GM10266 (cell line): ENCODE results near the gene WDR1.
A peak's percentile ranks its signal among the peaks of the same experiment; 100 is the strongest.

ENCODE experiments used
- DNase-seq: peaks from one replicate; pipeline ENCODE4 v3.0.0; 2012; ENCODE audit errors: extremely low spot score
- TF ChIP-seq, protein P1 (sequence below): IDR thresholded peaks from 2 replicates; pipeline ENCODE4 v1.5.1; 2012; ENCODE audit warnings: mild to moderate bottlenecking, low read depth; ENCODE audit not compliant: control insufficient read depth, insufficient read depth; ENCODE audit errors: missing control alignments

The WDR1 gene, protein sequence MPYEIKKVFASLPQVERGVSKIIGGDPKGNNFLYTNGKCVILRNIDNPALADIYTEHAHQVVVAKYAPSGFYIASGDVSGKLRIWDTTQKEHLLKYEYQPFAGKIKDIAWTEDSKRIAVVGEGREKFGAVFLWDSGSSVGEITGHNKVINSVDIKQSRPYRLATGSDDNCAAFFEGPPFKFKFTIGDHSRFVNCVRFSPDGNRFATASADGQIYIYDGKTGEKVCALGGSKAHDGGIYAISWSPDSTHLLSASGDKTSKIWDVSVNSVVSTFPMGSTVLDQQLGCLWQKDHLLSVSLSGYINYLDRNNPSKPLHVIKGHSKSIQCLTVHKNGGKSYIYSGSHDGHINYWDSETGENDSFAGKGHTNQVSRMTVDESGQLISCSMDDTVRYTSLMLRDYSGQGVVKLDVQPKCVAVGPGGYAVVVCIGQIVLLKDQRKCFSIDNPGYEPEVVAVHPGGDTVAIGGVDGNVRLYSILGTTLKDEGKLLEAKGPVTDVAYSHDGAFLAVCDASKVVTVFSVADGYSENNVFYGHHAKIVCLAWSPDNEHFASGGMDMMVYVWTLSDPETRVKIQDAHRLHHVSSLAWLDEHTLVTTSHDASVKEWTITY

DNA sequence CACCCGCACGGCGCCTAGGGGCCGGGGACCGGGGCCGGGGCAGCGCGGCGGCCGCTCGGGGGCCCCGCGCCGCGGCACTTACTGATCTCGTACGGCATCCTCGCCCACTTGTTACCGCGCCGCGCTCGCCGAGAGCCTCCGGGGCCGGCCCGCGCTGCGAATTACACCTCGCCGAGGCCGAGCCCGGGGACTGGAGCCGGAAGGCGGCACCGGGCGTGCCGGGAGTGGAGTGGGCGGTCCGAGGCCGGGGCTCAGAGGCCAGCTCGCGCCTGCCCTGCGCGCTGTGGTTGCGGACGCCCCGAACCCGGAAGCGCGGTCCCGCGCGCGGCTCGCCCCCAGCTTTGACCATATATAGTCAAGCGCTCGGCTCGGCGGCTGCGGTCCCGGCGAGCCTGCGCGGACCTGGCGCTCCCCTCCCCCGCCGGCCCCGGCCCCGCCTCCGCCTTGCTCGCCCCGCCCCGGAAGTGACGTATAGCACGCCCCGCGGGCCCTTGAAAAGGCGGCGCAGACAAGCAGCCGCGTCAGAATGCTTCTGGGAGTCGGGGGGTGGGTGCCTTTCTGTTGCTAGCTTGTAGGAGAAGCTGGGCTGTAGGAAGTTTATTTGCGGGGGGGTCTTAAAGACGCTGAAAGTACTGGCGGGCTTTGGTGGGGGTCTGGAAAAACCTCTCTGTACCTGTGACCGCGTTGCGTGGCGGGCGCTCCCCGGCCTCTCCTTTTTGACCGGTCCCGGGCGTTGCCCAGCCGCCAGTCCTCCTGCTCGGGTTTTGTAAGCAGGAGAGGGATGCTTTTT, at the start of gene WDR1:
Gene WDR1, minus strand, starts transcription at position 231 of the 790 bp plus-strand sequence. Its CDS starts 133 bp downstream, at position 98.
- TF ChIP-seq, protein P1, sequence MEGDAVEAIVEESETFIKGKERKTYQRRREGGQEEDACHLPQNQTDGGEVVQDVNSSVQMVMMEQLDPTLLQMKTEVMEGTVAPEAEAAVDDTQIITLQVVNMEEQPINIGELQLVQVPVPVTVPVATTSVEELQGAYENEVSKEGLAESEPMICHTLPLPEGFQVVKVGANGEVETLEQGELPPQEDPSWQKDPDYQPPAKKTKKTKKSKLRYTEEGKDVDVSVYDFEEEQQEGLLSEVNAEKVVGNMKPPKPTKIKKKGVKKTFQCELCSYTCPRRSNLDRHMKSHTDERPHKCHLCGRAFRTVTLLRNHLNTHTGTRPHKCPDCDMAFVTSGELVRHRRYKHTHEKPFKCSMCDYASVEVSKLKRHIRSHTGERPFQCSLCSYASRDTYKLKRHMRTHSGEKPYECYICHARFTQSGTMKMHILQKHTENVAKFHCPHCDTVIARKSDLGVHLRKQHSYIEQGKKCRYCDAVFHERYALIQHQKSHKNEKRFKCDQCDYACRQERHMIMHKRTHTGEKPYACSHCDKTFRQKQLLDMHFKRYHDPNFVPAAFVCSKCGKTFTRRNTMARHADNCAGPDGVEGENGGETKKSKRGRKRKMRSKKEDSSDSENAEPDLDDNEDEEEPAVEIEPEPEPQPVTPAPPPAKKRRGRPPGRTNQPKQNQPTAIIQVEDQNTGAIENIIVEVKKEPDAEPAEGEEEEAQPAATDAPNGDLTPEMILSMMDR, result no peak
- DNase-seq, result peak; percentile 97

DNA sequence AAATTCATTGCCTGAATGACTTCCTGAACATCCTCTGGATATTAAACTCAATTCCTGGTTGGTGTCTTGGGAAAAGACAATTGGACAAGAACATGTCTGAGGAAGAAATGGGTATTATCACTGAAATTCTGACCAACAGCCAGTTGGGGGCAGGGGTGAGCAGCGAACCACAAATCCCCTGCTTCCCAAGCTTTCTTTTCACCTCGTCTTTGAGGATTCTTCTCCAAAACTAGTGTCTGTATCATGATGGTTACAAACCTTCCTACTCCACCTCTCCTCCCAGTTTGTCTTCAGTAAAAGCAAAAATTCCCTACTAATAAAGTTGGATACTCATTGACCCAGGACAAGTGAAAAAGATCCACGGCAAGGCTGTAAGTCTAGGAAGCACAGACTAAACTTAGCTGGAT, 48.3 kb upstream of the WDR1 start:
- TF ChIP-seq, protein P1, result peak; percentile 56
- peak; percentile 43 for DNase-seq

DNA sequence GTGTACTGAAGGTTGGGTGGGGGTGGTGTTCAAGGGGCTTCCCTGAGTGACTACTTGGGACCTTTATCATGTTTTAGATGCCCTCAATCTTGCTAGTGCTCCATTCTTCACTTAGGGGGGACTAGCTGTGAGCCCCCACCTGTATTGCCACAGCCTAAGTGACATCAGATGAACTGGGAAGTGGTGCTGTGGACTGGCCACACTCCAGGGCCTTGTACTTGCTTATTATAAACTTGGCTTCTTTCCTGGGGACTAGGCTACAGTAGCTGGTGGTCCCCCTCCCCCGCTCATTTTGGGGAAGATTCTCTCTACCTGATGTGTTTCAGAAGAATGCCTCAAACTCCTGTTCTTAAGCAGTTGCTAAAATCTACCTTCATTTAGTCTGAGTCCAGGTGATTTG, 46.7 kb upstream of the WDR1 start:
- DNase-seq, result no peak
- TF ChIP-seq, protein P1, result no peak

DNA sequence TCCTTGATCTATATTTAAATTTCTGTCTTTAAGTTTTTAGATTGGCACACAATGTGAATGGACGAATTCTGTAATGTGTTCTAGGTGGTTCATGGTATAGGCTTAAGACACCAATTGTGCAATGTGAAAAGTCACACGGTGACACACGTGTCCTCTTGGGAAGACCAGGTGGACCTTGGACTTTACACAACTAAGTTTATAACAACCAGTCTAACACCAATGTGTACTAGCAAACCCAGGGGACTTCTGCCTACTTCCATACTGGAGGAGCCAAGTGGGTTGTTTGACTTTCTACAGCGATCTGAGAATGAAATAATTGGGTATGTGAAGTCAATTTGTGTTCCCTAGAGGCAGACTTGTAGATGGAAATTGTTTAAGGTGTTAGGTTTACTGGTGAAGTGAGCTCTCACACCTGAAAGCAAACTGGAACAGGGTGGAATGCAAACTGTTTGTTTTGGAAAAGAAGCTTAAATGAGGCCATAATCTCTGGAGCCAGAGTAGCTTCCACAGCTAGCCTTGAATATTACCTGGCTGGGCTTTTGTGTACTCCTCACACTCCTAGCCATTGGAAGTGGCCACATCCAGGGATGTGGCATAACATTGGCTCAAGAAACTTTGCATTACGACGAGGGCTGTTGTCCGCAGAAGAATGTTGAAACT, 45.9 kb upstream of the WDR1 start:
- TF ChIP-seq, protein P1, result no peak
- DNase-seq, result no peak

DNA sequence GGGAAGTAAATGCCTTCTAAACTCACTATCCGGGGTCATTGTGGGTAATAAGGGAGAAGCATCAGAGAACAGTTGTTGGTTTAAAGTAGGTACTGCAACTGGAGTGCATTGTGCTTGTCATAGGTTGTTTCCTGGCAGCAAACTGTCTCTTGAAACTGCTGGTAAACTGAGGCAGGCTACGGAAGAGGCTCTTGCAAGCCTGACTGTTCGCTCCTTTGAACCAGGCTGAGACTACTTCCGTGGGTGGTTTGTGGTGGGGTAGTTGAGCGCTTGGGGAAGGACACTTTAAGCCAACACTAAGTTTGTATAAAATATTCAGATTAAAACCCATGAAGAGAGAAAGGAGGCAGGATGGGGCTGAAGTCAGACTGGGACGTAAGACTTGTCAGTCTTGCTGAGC, 45.2 kb upstream of the WDR1 start:
- DNase-seq, result no peak
- TF ChIP-seq, protein P1, result no peak

DNA sequence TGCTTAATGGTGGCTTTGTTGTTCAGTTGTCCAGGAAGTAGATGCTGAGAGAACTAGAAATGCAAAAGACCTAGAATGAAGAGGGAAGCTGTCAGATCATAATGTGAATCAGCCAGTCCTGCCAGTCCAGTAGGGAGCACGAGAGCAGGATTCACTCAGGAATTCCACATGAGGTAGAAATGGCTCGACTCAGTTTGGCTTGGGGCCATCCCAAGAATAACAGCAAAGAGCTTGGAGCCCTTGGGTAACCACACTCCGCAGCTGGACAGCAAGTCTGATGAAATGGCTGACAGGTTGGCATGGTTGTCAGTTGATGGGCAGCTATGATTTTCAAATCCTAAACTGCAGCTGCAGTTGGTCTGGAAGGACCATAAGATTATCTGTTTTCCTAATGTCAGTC, 44.5 kb upstream of the WDR1 start:
- TF ChIP-seq, protein P1, result no peak
- no peak for DNase-seq
